GM21515 (cell line): ENCODE results near the gene NUDT14.

Experiments
- ATAC-seq: cut with Tn5 transposase; IDR thresholded peaks from one replicate; pipeline ENCODE4 v1.9.1; 2021; ENCODE audit not compliant: unreplicated experiment

NUDT14 gene

GRCh38 chr14:105212541-105213300, 31.6 kb upstream of the NUDT14 start:
- ATAC-seq = no peak

DNA sequence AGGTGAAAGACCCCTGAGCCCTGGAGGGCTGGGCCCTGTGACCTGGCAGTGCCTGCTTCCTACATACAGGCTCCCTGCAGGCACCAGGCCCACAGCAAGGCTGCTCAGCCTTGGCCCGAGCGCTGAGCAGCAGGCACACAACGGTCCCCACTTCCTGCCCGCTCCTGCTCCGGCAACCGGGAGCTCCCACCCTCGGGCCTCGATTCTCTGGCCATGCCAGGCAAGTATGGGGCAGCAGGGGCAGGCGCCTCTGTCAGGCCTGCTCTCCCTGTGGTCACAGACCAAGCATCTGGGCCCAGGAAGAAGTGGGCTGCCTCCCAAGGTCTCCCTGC, 30.6 kb upstream of the NUDT14 start:
- no peak for ATAC-seq

GRCh38 chr14:105211086-105211757, 30.1 kb upstream of the NUDT14 start:
- no peak for ATAC-seq

DNA sequence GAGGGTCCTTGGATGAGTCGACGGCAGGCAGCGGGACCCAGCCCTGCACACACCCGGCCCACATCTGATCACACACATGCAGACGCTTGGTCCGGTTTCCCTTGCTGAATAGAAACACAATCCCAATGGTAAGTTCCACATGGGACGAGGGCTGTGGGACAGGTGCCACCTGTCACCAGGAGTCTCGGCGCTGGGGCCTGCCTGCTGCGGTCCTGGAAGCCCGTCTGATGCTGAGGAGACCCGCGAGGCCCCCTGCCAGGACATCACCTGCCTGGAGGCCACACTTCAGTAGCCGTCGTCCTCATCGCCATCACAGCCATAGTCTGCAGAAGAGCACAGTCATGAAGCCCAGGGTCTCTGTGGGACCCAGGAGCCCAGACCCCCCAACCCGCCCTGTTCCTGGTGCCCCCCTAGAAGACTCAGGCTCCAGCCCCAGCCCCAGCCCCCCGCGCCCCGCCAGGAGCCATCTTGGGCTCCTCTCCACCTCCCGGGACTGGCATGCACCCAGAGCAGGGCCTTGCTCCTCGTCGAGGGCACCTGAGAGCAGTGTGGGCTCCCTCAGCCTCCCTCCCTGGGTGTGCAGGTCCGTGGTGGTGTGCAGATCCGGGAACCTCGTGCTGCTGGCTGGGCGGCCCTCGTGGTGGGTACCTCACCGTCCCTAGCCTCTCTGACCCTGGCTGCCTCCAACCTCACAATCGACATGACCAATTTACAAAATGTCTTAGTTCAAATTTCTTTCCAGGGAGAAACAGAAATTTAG, 29.3 kb upstream of the NUDT14 start:
- no peak for ATAC-seq

DNA sequence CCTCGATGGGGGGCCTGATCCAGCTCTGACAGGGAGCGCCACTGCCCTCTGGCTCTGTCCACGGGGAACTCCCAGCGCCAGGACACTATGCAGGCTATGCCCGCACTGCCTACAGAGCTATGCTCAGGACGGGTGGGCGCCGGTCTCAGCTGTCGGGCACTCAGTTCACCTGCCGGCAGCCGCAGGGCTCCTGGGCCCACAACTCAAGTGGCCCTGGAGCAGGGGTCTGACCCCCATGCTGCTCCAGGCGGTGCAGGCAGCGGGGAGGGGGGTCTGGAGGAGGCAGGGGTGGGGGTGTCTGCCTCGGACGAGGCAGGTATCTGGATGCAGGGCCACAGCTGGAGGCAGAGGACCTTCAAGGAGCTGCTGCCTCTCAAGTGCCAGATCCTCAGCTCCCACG, 28.5 kb upstream of the NUDT14 start:
- no peak for ATAC-seq

GRCh38 chr14:105209091-105209490, 28.0 kb upstream of the NUDT14 start:
- ATAC-seq = no peak

GRCh38 chr14:105208738-105209075, 27.6 kb upstream of the NUDT14 start:
- ATAC-seq = no peak

GRCh38 chr14:105207996-105208737, 27.1 kb upstream of the NUDT14 start:
- no peak for ATAC-seq

DNA sequence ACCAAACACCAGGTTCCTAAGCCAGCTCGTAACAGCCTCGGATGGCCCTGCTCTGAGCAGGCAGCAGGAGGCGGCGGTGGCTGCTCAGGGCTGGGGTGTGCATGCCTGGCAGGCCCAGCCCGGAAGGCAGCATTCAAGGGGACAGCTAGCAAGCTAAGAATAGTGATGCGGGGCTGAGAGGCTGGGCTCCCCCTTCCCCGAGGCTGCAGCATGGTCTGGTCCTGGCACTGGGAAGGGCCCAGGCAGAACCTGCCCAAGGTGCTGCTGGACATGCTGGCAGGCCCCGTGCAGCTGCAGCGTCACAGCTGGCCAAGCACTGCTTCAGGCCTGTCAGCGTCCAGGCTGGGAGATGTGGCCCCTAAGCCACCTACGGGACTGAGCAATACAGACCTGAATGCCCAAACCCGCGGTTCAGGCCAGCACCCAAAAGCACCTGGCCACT, 26.4 kb upstream of the NUDT14 start:
- ATAC-seq = no peak

DNA sequence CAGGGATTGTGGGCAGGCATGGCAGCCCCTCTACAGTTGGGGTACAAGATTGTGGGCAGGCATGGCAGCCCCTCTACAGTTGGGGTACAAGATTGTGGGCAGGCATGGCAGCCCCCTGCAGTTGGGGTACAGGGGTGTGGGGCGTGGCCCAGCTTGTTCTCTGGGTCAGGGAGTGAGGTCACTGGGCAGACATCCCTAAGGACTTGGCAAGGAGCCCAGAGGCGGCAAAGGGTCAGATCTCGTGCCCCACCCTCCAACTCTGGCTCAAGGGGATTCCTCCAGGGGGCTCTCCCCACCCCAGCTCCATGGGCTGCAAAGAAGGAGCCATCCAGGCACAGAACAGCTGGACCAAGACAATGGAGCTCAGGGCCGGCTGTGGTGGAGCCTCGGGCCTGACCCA, 25.8 kb upstream of the NUDT14 start:
- ATAC-seq = no peak

GRCh38 chr14:105205673-105206208, 24.6 kb upstream of the NUDT14 start:
- no peak for ATAC-seq

DNA sequence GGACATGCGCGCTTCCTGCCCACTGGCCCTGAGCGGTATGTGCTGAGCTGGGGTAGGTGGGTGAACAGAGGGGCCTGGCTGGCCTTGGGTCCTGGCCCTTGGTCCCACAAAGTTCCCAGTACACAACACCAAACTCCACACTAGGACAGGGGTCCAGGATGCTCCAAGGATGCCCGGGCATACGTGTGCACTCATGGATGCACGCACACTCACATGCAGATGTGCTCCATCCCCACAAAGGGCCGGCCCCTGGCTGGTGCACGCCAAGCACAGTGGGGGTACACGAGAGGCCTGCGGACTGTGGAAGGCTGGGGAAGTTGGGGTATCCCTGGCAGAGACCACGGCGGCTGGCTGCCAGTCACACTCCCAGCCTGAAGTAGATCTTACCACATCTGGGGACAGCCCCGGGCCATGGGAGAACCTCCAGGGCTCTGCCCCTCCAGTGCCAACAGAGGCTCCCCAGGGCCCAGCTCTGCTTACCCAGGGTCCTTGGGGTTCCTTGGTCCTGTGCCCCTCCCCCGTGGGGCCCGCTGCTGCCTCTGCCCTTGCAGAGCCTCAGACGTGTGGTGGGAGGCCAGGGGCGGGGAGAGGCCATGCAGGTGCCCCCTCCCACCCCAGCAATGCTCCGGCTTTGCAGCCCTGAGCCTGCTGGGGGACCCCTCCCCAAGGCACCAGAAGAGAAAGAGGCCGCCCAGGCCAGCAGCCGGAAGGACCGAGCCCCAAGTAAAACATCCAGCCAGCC, 24.0 kb upstream of the NUDT14 start:
- no peak for ATAC-seq

- ATAC-seq = no peak
These were observed 23.3 kb upstream of the NUDT14 start for GRCh38 chr14:105204206-105204930.

GRCh38 chr14:105203701-105204100, 22.6 kb upstream of the NUDT14 start:
- ATAC-seq = no peak

DNA sequence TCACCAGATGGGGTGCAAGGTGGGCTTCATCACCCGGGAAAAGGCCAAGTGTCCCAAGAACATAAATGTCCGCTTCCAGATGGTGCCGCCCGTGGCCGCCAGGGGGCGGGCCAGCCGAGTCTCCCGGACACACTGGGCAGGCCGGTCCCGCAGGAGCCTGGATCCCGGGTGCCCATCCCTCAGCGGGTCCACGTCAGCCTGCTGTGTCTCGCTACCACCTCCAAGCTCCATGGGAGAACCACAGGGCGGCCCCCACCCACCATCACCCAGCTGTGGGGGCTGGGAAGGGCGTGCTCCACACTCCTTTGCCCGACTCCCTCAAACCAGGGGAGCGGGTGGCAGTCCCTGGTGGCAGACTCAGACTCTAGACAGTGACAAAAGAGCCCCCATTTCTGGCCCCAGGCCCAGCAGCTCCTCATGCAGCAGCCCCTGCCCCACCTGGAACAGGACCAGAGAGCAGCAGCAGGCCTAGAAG, 22.0 kb upstream of the NUDT14 start:
- no peak for ATAC-seq

DNA sequence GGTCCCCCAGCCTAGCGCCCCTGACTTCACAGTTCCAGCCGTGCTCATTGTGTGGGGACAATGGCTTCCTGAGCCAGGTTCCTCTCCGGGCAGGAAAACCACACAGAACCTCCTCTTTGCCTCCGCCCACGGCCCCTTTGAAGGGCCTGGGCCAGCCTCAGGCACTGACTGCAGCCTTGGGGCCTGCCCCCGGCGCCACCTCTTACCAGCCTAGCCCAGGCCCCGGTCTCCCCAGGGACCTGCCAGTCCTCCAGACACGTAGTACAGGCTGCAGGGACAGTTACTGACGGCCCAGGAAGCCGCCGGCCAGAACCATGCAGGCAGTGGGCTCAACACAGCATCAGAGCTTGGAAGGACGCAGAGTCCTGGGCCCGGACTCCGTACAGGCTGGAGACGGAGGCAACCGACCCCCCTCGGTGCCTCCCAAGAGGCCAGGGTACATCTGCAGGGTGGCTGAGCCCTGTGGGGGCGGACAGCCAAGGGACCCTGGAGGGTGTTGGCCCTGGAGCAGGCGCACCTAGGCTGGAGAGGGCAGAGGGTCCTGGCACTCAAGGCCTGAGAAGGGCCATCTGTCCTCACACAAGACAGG, 20.9 kb upstream of the NUDT14 start:
- ATAC-seq = no peak

DNA sequence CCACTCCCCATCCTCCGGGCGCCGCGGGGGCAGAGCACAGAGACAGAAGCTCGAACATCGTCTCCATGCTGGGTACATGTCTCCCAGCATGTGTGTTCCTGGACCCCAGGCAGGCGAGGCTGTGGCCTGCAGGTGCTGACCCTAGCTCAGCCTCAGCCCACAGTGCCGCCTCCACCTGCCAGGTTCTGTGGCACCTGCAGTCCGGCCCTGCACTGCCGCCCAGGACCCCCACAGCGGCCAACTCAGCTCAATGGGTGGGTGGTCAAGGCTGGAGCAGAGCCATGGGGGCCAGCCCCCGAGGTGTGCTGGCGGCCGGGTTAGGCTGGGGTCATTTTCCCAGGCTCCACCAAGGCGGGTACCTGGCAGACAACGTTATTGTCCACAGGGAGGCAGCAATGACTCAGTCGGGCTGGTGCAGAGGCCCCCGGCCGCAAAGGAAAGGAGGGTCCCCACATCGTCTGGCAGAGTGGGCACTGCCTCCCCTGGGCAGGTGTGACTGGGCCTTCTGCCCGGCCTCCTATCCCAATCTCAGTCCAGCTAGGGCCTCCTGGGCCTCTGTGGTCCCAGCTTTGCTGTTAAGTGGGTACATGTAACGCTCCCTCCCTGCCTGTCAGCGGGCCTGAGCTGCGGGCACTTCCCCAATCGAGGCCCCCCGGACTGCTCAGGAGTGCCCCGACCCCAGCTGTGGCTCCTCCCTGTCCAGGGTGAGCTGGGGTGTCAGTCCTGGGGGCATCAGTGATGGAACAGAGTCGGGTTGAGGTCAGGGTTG, 20.2 kb upstream of the NUDT14 start:
- no peak for ATAC-seq

- no peak for ATAC-seq
These were observed 19.5 kb upstream of the NUDT14 start for GRCh38 chr14:105200641-105201040.

DNA sequence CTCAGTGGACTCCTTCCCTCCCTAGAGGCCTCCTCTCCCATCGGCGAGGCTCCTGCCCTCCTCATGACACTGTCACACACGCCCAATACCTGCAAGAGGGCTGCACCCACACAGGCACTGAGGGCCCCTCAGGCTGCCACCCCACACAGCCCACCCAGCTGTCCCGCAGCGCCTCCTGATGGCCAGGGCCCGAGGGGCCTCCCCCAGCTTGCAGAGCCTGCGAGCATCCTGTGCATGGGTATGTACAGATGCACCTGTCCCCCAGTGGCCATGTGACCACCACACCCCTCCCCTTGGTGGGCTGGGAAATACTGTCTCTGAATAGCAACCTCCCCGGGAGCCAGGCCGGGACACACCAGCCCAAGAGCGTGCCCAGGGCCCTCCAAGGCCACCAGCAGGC, 19.0 kb upstream of the NUDT14 start:
- no peak for ATAC-seq
